HEK293 (cell line): Measurements from ENCODE around the gene THAP7.

Experiments
- CTCF ChIA-PET: fragments of 350-600 bp; formaldehyde crosslinking; extraction: SDS; loops from one replicate; lab custom pipeline; 2021; ENCODE audit warnings: antibody characterized with exemption; lab: Yijun Ruan, JAX
- POLR2A ChIA-PET: fragments of 300-600 bp; formaldehyde crosslinking; extraction: SDS; loops from one replicate; lab custom pipeline; 2020; ENCODE audit warnings: antibody characterized with exemption, inconsistent platforms; lab: Yijun Ruan, JAX
- H3K27ac ChIP-seq: fragments of 200-500 bp; sonication (Bioruptor generic); 2 replicates; pipeline ENCODE4 v1.5.1; 2014; ENCODE audit warnings: low read depth, low read length, control low read depth, inconsistent platforms; ENCODE audit errors: extremely low read depth
- H3K36me3 ChIP-seq, 2 experiments: fragments of 200-500 bp in 1 of 2; sonication (Bioruptor generic) in 1 of 2; 1 replicate in 1 of 2; 2 replicates in 1 of 2; pipeline ENCODE4 v1.5.1; 2014 to 2017; ENCODE audit warnings: inconsistent platforms in 2 of 2, low read length in 2 of 2; ENCODE audit not compliant: control insufficient read depth in 2 of 2, insufficient read depth in 1 of 2
- H3K4me1 ChIP-seq: fragments of 200-500 bp; sonication (Bioruptor generic); 2 replicates; pipeline ENCODE4 v1.5.1; 2014; ENCODE audit warnings: mild to moderate bottlenecking, low read length, inconsistent platforms; ENCODE audit not compliant: control insufficient read depth, insufficient read depth
- H3K4me3 ChIP-seq: 2 replicates; pipeline ENCODE4 v1.5.1; 2011; ENCODE audit warnings: low read depth, mild to moderate bottlenecking, control low read depth, low read length, moderate library complexity
- H3K9me3 ChIP-seq: fragments of 200-500 bp; sonication (Bioruptor generic); 2 replicates; pipeline ENCODE4 v1.5.1; 2014; ENCODE audit warnings: low read depth, low read length, inconsistent platforms; ENCODE audit not compliant: control insufficient read depth, insufficient read depth
- BCL11B ChIP-seq: fragments of 450-650 bp; formaldehyde crosslinking; IDR thresholded peaks from 2 replicates; pipeline ENCODE4 v1.5.1; 2016; ENCODE audit warnings: low read depth, missing biosample characterization, missing genetic modification characterization
- GLIS1 ChIP-seq: fragments of 450-650 bp; formaldehyde crosslinking; IDR thresholded peaks from 2 replicates; pipeline ENCODE4 v1.5.1; 2016; ENCODE audit warnings: missing biosample characterization, missing genetic modification characterization
- GLIS2 ChIP-seq: fragments of 450-650 bp; formaldehyde crosslinking; IDR thresholded peaks from 2 replicates; pipeline ENCODE4 v1.5.1; 2016; ENCODE audit warnings: missing biosample characterization, missing genetic modification characterization
- MEIS1 ChIP-seq: sonication (generic); formaldehyde crosslinking; IDR thresholded peaks from 2 replicates; pipeline ENCODE4 v1.8.1; 2022; ENCODE audit warnings: missing genetic modification reagents, mild to moderate bottlenecking, borderline replicate concordance
- MYNN ChIP-seq: fragments of 450-650 bp; formaldehyde crosslinking; IDR thresholded peaks from 2 replicates; pipeline ENCODE4 v1.5.1; 2016; ENCODE audit warnings: missing biosample characterization, missing genetic modification characterization, borderline replicate concordance
- PATZ1 ChIP-seq: fragments of 450-650 bp; formaldehyde crosslinking; IDR thresholded peaks from 2 replicates; pipeline ENCODE4 v1.5.1; 2016; ENCODE audit warnings: missing biosample characterization, missing genetic modification characterization
- SCRT1 ChIP-seq: fragments of 450-650 bp; formaldehyde crosslinking; IDR thresholded peaks from 2 replicates; pipeline ENCODE4 v1.5.1; 2016; ENCODE audit warnings: missing biosample characterization, missing genetic modification characterization, borderline replicate concordance
- SCRT2 ChIP-seq: fragments of 450-650 bp; formaldehyde crosslinking; IDR thresholded peaks from 2 replicates; pipeline ENCODE4 v1.5.1; 2016; ENCODE audit warnings: missing biosample characterization, missing genetic modification characterization
- SP2 ChIP-seq: fragments of 450-650 bp; formaldehyde crosslinking; IDR thresholded peaks from 2 replicates; pipeline ENCODE4 v1.5.1; 2016; ENCODE audit warnings: missing biosample characterization, missing genetic modification characterization
- SP3 ChIP-seq: fragments of 450-650 bp; formaldehyde crosslinking; IDR thresholded peaks from 2 replicates; pipeline ENCODE4 v1.5.1; 2016; ENCODE audit warnings: missing biosample characterization, missing genetic modification characterization
- ZBTB17 ChIP-seq: fragments of 450-650 bp; formaldehyde crosslinking; IDR thresholded peaks from 2 replicates; pipeline ENCODE4 v1.5.1; 2016; ENCODE audit warnings: missing biosample characterization, missing genetic modification characterization
- ZBTB8A ChIP-seq: fragments of 450-650 bp; formaldehyde crosslinking; IDR thresholded peaks from 2 replicates; pipeline ENCODE4 v1.5.1; 2016; ENCODE audit warnings: missing biosample characterization, missing genetic modification characterization
- ZFHX2 ChIP-seq: fragments of 450-650 bp; formaldehyde crosslinking; conservative IDR thresholded peaks from 2 replicates; pipeline ENCODE4 v1.5.1; 2016; ENCODE audit warnings: missing biosample characterization, missing genetic modification characterization
- ZFP3 ChIP-seq: fragments of 450-650 bp; formaldehyde crosslinking; IDR thresholded peaks from 2 replicates; pipeline ENCODE4 v1.5.1; 2016; ENCODE audit warnings: low read depth, missing biosample characterization, missing genetic modification characterization
- ZIC2 ChIP-seq: fragments of 450-650 bp; formaldehyde crosslinking; IDR thresholded peaks from 2 replicates; pipeline ENCODE4 v1.5.1; 2016; ENCODE audit warnings: missing biosample characterization, missing genetic modification characterization
- ZNF157 ChIP-seq: fragments of 450-650 bp; formaldehyde crosslinking; IDR thresholded peaks from 2 replicates; pipeline ENCODE4 v1.5.1; 2016; ENCODE audit warnings: missing biosample characterization, missing genetic modification characterization
- ZNF2 ChIP-seq: fragments of 450-650 bp; formaldehyde crosslinking; IDR thresholded peaks from 2 replicates; pipeline ENCODE4 v1.5.1; 2016; ENCODE audit warnings: missing biosample characterization, missing genetic modification characterization
- ZNF324 ChIP-seq: fragments of 450-650 bp; formaldehyde crosslinking; IDR thresholded peaks from 2 replicates; pipeline ENCODE4 v1.5.1; 2016; ENCODE audit warnings: missing biosample characterization, missing genetic modification characterization
- ZNF623 ChIP-seq: fragments of 450-650 bp; formaldehyde crosslinking; IDR thresholded peaks from 2 replicates; pipeline ENCODE4 v1.5.1; 2016; ENCODE audit warnings: missing biosample characterization, missing genetic modification characterization
- TF ChIP-seq, protein P1 (sequence below): fragments of 450-650 bp; formaldehyde crosslinking; optimal IDR thresholded peaks from 2 replicates; pipeline ENCODE3; 2016; ENCODE audit warnings: missing biosample characterization, mild to moderate bottlenecking, missing genetic modification characterization

Gene THAP7

GRCh38 chr22:21045585-21046294 is 43.8 kb upstream of the THAP7 start, which contains the start of gene LRRC74B (continued):
- TF ChIP-seq PATZ1 (peak; percentile 30), ZBTB17 (tag by site-specific recombination) (peak; percentile 48), MEIS1 (CRISPR knock-in tag) (no peak), ZFHX2 (no peak), GLIS1 (tag by site-specific recombination) (peak; percentile 87), ZNF324 (no peak), SCRT2 (tag by site-specific recombination) (peak; percentile 95), ZIC2 (tag by site-specific recombination) (peak; percentile 72), SCRT1 (peak; percentile 84; the same call in 1 of the 2 replicates), GLIS2 (peak; percentile 75), MYNN (peak; percentile 100), SP2 (tag by site-specific recombination) (peak; percentile 96), SP3 (peak; percentile 44), ZBTB8A (tag by site-specific recombination) (no peak), BCL11B (tag by site-specific recombination) (no peak)
- TF ChIP-seq, protein P1, sequence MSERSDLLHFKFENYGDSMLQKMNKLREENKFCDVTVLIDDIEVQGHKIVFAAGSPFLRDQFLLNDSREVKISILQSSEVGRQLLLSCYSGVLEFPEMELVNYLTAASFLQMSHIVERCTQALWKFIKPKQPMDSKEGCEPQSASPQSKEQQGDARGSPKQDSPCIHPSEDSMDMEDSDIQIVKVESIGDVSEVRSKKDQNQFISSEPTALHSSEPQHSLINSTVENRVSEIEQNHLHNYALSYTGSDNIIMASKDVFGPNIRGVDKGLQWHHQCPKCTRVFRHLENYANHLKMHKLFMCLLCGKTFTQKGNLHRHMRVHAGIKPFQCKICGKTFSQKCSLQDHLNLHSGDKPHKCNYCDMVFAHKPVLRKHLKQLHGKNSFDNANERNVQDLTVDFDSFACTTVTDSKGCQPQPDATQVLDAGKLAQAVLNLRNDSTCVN, result peak; percentile 54

- CTCF ChIA-PET, result interaction anchor here (0.8 to 1.1 kb wide), 4 partner anchors 24 to 159 kb away, joined by 3 read pairs; no protein-coding TSS in a partner anchor
- no peak overlapping the region for H3K27ac ChIP-seq
- H3K4me1 ChIP-seq, result no peaks in the 10 kb centered on the region; the same call in 1 of the 2 replicates
- POLR2A ChIA-PET, result interaction anchor here (0.8 to 1.3 kb wide), 2 partner anchors 43 to 63 kb away, joined by 3 to 5 read pairs; partner anchors contain the start of genes LZTR1 and THAP7
- no peaks in the 10 kb centered on the region for H3K9me3 ChIP-seq
- no peaks in the 10 kb centered on the region for H3K36me3 ChIP-seq
- H3K4me3 ChIP-seq, result peak overlapping the region; percentile 4; the same call in 1 of the 2 replicates
- TF ChIP-seq ZNF324, result no peak
- TF ChIP-seq ZNF157 (tag by site-specific recombination), result no peak
- 0 out of 2 replicates have a peak, but pooled peaks have one; percentile 20 for TF ChIP-seq ZNF623 (tag by site-specific recombination)
- no peak for TF ChIP-seq ZIC2 (tag by site-specific recombination)
- TF ChIP-seq, all 188 proteins: peak for 1
These were observed 43.1 kb upstream of the THAP7 start for GRCh38 chr22:21044931-21045584.

DNA sequence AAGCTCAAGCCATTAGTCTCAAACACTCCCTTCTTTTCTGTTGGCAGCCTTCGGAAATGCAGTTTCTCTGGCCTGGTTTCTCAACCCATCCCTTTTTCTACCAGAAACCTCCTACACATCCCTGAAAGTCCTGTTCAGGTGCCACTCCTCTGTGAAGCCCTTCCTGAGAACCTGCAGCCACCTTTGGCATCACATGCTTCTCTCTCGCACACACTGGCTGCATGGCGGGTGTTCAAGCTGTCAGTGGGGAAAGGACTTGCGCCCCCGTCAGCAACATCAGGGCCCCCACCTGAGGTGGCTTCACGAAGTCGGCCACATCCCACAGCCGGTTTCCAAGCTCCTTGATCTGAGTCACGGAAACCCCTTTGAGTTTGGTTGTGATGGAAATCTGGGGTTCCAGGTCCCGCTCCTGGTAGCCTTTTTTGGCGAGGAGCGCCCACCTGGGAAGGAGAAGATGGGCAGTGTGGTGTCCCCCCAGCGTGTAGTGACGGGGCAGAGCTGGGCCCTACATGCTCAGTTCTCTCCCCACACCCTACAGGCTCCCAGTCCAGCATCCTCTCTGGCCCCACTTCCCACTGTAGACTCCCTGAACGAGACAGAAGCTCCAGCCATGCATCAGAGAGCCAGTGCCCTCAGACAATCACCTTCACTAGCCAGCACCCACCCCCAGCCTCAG is 42.1 kb upstream of the THAP7 start:
- Histone ChIP-seq H3K9me3 (no peaks in the 10 kb centered on the region), H3K4me1 (no peaks in the 10 kb centered on the region; the same call in 1 of the 2 replicates), H3K27ac (no peak overlapping the region), H3K4me3 (no peak overlapping the region), H3K36me3 (no peaks in the 10 kb centered on the region)
- ChIA-PET POLR2A (no interaction called here), CTCF (interaction anchor here (0.6 to 1.1 kb wide), 6 partner anchors 20 to 154 kb away, joined by 3 to 4 read pairs (median 3); no protein-coding TSS in a partner anchor)
- TF ChIP-seq ZNF2 (tag by site-specific recombination), result no peak
- peak; percentile 72 for TF ChIP-seq ZFP3 (tag by site-specific recombination)
